ENCODE data around the gene SLC22A3. TPM values are rescaled to one million over a fixed set of nuclear protein-coding genes. Genes with fewer than 3 reads are reported as not detected.

SLC22A3 gene
- total RNA-seq, 1 experiment from 2014 or later = 2.4 TPM

- Histone ChIP-seq H3K4me3 (ENCODE audit: low read depth, low read length) (no peak overlapping the region), H3K36me3 (ENCODE audit: control insufficient read depth, insufficient read depth, low read length) (no peaks in the 10 kb centered on the region), H3K27me3 (replicated peaks; ENCODE audit: control insufficient read depth, insufficient read depth, low read length) (no peaks in the 10 kb centered on the region; the same call in 1 of the 2 replicates), H3K9me3 (no peaks in the 10 kb centered on the region), H3K4me1 (no peaks in the 10 kb centered on the region)
- no peak overlapping the region for H3K27ac Mint-ChIP-seq (ENCODE audit: unreplicated experiment)
- BruUV-seq (replicated peaks) = no TSS peak
- ChIA-PET POLR2A (no interaction called here), CTCF (no interaction called here)
- DNase-seq = no peak
- no peaks in the 10 kb centered on the region for H3K9me3 Mint-ChIP-seq (ENCODE audit: unreplicated experiment)
- no peak for TF ChIP-seq CTCF (IDR thresholded peaks at IDR 0.05; ENCODE audit: insufficient read depth in 1 of 2, low read depth in 1 of 2, low read length in 1 of 2, severe bottlenecking in 1 of 2, unreplicated experiment in 1 of 2)
- no peak overlapping the region for H3K4me3 Mint-ChIP-seq (ENCODE audit: unreplicated experiment)
- peaks cover 17% of the 10 kb centered on the region for H3K27me3 Mint-ChIP-seq (ENCODE audit: insufficient read depth, unreplicated experiment)
- intact Hi-C loops (cut with micrococcal nuclease; ENCODE audit: unreplicated experiment) = no loop called here
- H3K4me1 Mint-ChIP-seq (ENCODE audit: low read depth, unreplicated experiment) = no peaks in the 10 kb centered on the region
- no peaks in the 10 kb centered on the region for H3K36me3 Mint-ChIP-seq (ENCODE audit: insufficient read depth, unreplicated experiment)
Measured at GRCh38 chr6:160328447-160328846, 19.7 kb upstream of the SLC22A3 start.

- no peaks in the 10 kb centered on the region for H3K36me3 Mint-ChIP-seq (ENCODE audit: insufficient read depth, unreplicated experiment)
- no TSS peak for BruUV-seq (replicated peaks)
- Histone ChIP-seq H3K9me3 (no peaks in the 10 kb centered on the region), H3K4me3 (ENCODE audit: low read depth, low read length) (no peak overlapping the region), H3K27me3 (replicated peaks; ENCODE audit: control insufficient read depth, insufficient read depth, low read length) (no peaks in the 10 kb centered on the region; the same call in 1 of the 2 replicates), H3K36me3 (ENCODE audit: control insufficient read depth, insufficient read depth, low read length) (no peaks in the 10 kb centered on the region), H3K4me1 (no peaks in the 10 kb centered on the region)
- H3K4me1 Mint-ChIP-seq (ENCODE audit: low read depth, unreplicated experiment) = no peaks in the 10 kb centered on the region
- no peaks in the 10 kb centered on the region for H3K9me3 Mint-ChIP-seq (ENCODE audit: unreplicated experiment)
- peaks cover 17% of the 10 kb centered on the region for H3K27me3 Mint-ChIP-seq (ENCODE audit: insufficient read depth, unreplicated experiment)
- ChIA-PET CTCF (no interaction called here), POLR2A (no interaction called here)
- DNase-seq = no peak
- no peak overlapping the region for H3K27ac Mint-ChIP-seq (ENCODE audit: unreplicated experiment)
- intact Hi-C loops (cut with micrococcal nuclease; ENCODE audit: unreplicated experiment) = no loop called here
- no peak overlapping the region for H3K4me3 Mint-ChIP-seq (ENCODE audit: unreplicated experiment)
- TF ChIP-seq CTCF (IDR thresholded peaks at IDR 0.05; ENCODE audit: insufficient read depth in 1 of 2, low read depth in 1 of 2, low read length in 1 of 2, severe bottlenecking in 1 of 2, unreplicated experiment in 1 of 2) = no peak
Measured at GRCh38 chr6:160329188-160329587, 19.0 kb upstream of the SLC22A3 start.

GRCh38 chr6:160330619-160331018 is 17.6 kb upstream of the SLC22A3 start:
- Histone ChIP-seq H3K9me3 (no peaks in the 10 kb centered on the region), H3K4me1 (no peaks in the 10 kb centered on the region), H3K27me3 (replicated peaks; ENCODE audit: control insufficient read depth, insufficient read depth, low read length) (no peaks in the 10 kb centered on the region; the same call in 1 of the 2 replicates), H3K4me3 (ENCODE audit: low read depth, low read length) (no peak overlapping the region), H3K36me3 (ENCODE audit: control insufficient read depth, insufficient read depth, low read length) (no peaks in the 10 kb centered on the region)
- H3K27me3 Mint-ChIP-seq (ENCODE audit: insufficient read depth, unreplicated experiment) = peaks cover 14% of the 10 kb centered on the region
- intact Hi-C loops (cut with micrococcal nuclease; ENCODE audit: unreplicated experiment) = no loop called here
- ChIA-PET CTCF (no interaction called here), POLR2A (no interaction called here)
- no peak for DNase-seq
- H3K36me3 Mint-ChIP-seq (ENCODE audit: insufficient read depth, unreplicated experiment) = no peaks in the 10 kb centered on the region
- H3K27ac Mint-ChIP-seq (ENCODE audit: unreplicated experiment) = no peak overlapping the region
- no peak for TF ChIP-seq CTCF (IDR thresholded peaks at IDR 0.05; ENCODE audit: insufficient read depth in 1 of 2, low read depth in 1 of 2, low read length in 1 of 2, severe bottlenecking in 1 of 2, unreplicated experiment in 1 of 2)
- H3K4me1 Mint-ChIP-seq (ENCODE audit: low read depth, unreplicated experiment) = no peaks in the 10 kb centered on the region
- no peak overlapping the region for H3K4me3 Mint-ChIP-seq (ENCODE audit: unreplicated experiment)
- no peaks in the 10 kb centered on the region for H3K9me3 Mint-ChIP-seq (ENCODE audit: unreplicated experiment)
- no TSS peak for BruUV-seq (replicated peaks)
